HepG2 (cell line): ENCODE measurements around the gene POLL. TPM values are rescaled to one million over a fixed set of nuclear protein-coding genes. Genes with fewer than 3 reads are reported as not detected.

ENCODE experiments used
- ATAC-seq: fragments of 200-7000 bp; cut with Tn5 transposase; 3 replicates; pipeline ENCODE4 v1.9.1; 2020; ENCODE audit warnings: mild to moderate bottlenecking, moderate library complexity
- BruUV-seq: library from RNA; stranded (reverse); fragments of 400-500 nt; replicated peaks from 2 replicates; lab custom pipeline; 2021; lab: Mats Ljungman, UMichigan
- CTCF ChIA-PET: fragments of 300-600 bp; formaldehyde crosslinking; extraction: SDS; loops from one replicate; lab custom pipeline; 2021; ENCODE audit warnings: low total read pairs, inconsistent platforms, low intra/inter-chr PET ratio; lab: Yijun Ruan, JAX
- POLR2A ChIA-PET: fragments of 350-600 bp; sonication (Branson Sonifier 250); formaldehyde crosslinking; loops from one replicate; lab custom pipeline; 2020; ENCODE audit warnings: antibody characterized with exemption, inconsistent platforms; lab: Yijun Ruan, JAX
- DNase-seq: peaks from one replicate; pipeline ENCODE4 v3.0.0-alpha.2; 2015; ENCODE audit warnings: low spot score
- FAIRE-seq: peaks from 3 replicates; lab custom pipeline; 2011; peaks lifted over from hg19 to GRCh38; lab: Jason Lieb, UNC
- H2AFZ ChIP-seq: one replicate; pipeline ENCODE4 v1.6.1; 2011; ENCODE audit warnings: low read length, inconsistent platforms
- H3K27ac ChIP-seq: fragments of 300-600 bp; 3 replicates; pipeline ENCODE4 v1.8.0; 2011; ENCODE audit warnings: mixed run types, mild to moderate bottlenecking, mixed read lengths, low read length, inconsistent platforms; ENCODE audit not compliant: insufficient read depth; ENCODE audit errors: extremely low read length
- H3K27me3 ChIP-seq, 2 experiments: fragments of 200-600 bp in 1 of 2; 2 replicates in 1 of 2; 3 replicates in 1 of 2; pipeline versions ENCODE4 v1.6.0 to v1.8.0; 2011; ENCODE audit warnings: low read length in 2 of 2, mild to moderate bottlenecking in 2 of 2, moderate library complexity in 2 of 2, inconsistent platforms in 1 of 2; ENCODE audit not compliant: insufficient read depth in 2 of 2, control insufficient read depth in 1 of 2
- H3K36me3 ChIP-seq, 2 experiments: fragments of 200-600 bp in 1 of 2; replicated peaks in 1 of 2; 2 replicates in 1 of 2; 3 replicates in 1 of 2; pipeline versions ENCODE4 v1.5.1 to v1.8.0; 2011; ENCODE audit warnings: low read length in 2 of 2, inconsistent platforms in 1 of 2; ENCODE audit not compliant: insufficient read depth in 2 of 2, control insufficient read depth in 1 of 2
- H3K4me1 ChIP-seq: 2 replicates; pipeline ENCODE4 v1.5.1; 2012; ENCODE audit warnings: low read length, inconsistent platforms; ENCODE audit not compliant: insufficient read depth
- H3K4me2 ChIP-seq: 2 replicates; pipeline ENCODE4 v1.6.0; 2011; ENCODE audit warnings: low read depth, low read length, inconsistent platforms
- H3K4me3 ChIP-seq, 3 experiments: fragments of 200-600 bp in 1 of 3; sonication (generic), shearing (Covaris generic) in 1 of 3; replicated peaks in 1 of 3; 2 replicates each; pipeline ENCODE4 v1.5.1; 2011 to 2016; ENCODE audit warnings: low read length in 3 of 3, inconsistent platforms in 2 of 3, low read depth in 2 of 3, mild to moderate bottlenecking in 2 of 3, control low read depth in 1 of 3, mixed read lengths in 1 of 3; ENCODE audit not compliant: insufficient read depth in 1 of 3
- H3K79me2 ChIP-seq: one replicate; pipeline ENCODE4 v1.6.1; 2011; ENCODE audit warnings: low read length, inconsistent platforms; ENCODE audit not compliant: insufficient read depth
- H3K9ac ChIP-seq: 2 replicates; pipeline ENCODE4 v1.6.0; 2011; ENCODE audit warnings: mild to moderate bottlenecking, low read depth, low read length, inconsistent platforms; ENCODE audit not compliant: insufficient read depth
- H3K9me3 ChIP-seq: 2 replicates; pipeline ENCODE4 v1.5.1; 2012; ENCODE audit warnings: mild to moderate bottlenecking, low read length
- H4K20me1 ChIP-seq: 2 replicates; pipeline ENCODE4 v1.6.0; 2011; ENCODE audit warnings: inconsistent platforms, mild to moderate bottlenecking, low read length, moderate library complexity; ENCODE audit not compliant: insufficient read depth
- CBX1 ChIP-seq: IDR thresholded peaks from one replicate; pipeline ENCODE4 v1.6.1; 2016; ENCODE audit warnings: antibody characterized with exemption, low read depth
- ELF1 ChIP-seq: sonication (generic); formaldehyde crosslinking; IDR thresholded peaks from 2 replicates; pipeline ENCODE4 v1.4.0; 2020; ENCODE audit warnings: missing genetic modification reagents
- FOXA1 ChIP-seq, 2 experiments: fragments of 450-650 bp in 1 of 2; sonication (generic) in 1 of 2; formaldehyde crosslinking in 1 of 2; IDR thresholded peaks; 2 replicates each; pipeline versions ENCODE4 v1.4.0 to v1.6.1; 2016 to 2020; ENCODE audit warnings: missing genetic modification reagents in 1 of 2
- HMGXB4 ChIP-seq, 2 experiments: sonication (generic) in 1 of 2; formaldehyde crosslinking in 1 of 2; IDR thresholded peaks; 2 replicates each; pipeline versions ENCODE4 v1.4.0 to v1.6.1; 2018 to 2020; ENCODE audit warnings: missing genetic modification reagents in 2 of 2, borderline replicate concordance in 1 of 2, low read depth in 1 of 2, mild to moderate bottlenecking in 1 of 2, missing biosample characterization in 1 of 2
- HOMEZ ChIP-seq: IDR thresholded peaks from 2 replicates; pipeline ENCODE4 v1.6.1; 2016; ENCODE audit warnings: low read depth
- NFE2 ChIP-seq: sonication (generic); formaldehyde crosslinking; IDR thresholded peaks from 2 replicates; pipeline ENCODE4 v1.4.0; 2020; ENCODE audit warnings: missing genetic modification reagents
- POLR2G ChIP-seq: fragments of 200-400 bp; formaldehyde crosslinking; IDR thresholded peaks from 2 replicates; pipeline ENCODE4 v1.6.1; 2018; ENCODE audit warnings: mild to moderate bottlenecking, low read depth, low read length, moderate library complexity
- RFX5 ChIP-seq: IDR thresholded peaks from 2 replicates; pipeline ENCODE4 v1.6.1; 2011; ENCODE audit warnings: low read depth, low read length, improper control_type of control experiment
- RNF2 ChIP-seq: fragments of 450-650 bp; conservative IDR thresholded peaks from 2 replicates; pipeline ENCODE4 v1.6.1; 2016; ENCODE audit warnings: low read depth
- SP1 ChIP-seq, 2 experiments: fragments of 450-650 bp in 1 of 2; sonication (generic) in 1 of 2; formaldehyde crosslinking in 1 of 2; IDR thresholded peaks; 2 replicates each; pipeline versions ENCODE4 v1.4.0 to v1.6.1; 2016 to 2020; ENCODE audit warnings: missing genetic modification reagents in 1 of 2
- SRSF9 ChIP-seq: fragments of 200-400 bp; formaldehyde crosslinking; IDR thresholded peaks from 2 replicates; pipeline ENCODE4 v1.6.1; 2018; ENCODE audit warnings: borderline replicate concordance, mild to moderate bottlenecking, low read depth, low read length; ENCODE audit not compliant: insufficient read depth, poor library complexity, severe bottlenecking
- ZFP82 ChIP-seq: sonication (generic); formaldehyde crosslinking; IDR thresholded peaks from 2 replicates; pipeline ENCODE4 v1.5.1; 2020; ENCODE audit warnings: mild to moderate bottlenecking, missing genetic modification reagents, borderline replicate concordance
- ZKSCAN1 ChIP-seq: fragments of 150-350 bp; IDR thresholded peaks from 2 replicates; pipeline ENCODE4 v1.6.1; 2014; ENCODE audit warnings: low read length
- ZNF446 ChIP-seq: sonication (generic); formaldehyde crosslinking; IDR thresholded peaks from 2 replicates; pipeline ENCODE4 v1.5.0; 2020; ENCODE audit warnings: mild to moderate bottlenecking, missing genetic modification reagents
- ZNF605 ChIP-seq: sonication (generic); formaldehyde crosslinking; IDR thresholded peaks from 2 replicates; pipeline ENCODE4 v1.8.0; 2022; ENCODE audit warnings: mild to moderate bottlenecking, missing genetic modification reagents
- WGBS: methylation state at CpG from one replicate; pipeline ENCODE4 v1.1.6; 2017; ENCODE audit warnings: low lambda C conversion rate; 5-methylcytosine and 5-hydroxymethylcytosine counted together
- in situ Hi-C: cut with HindIII; loops from 2 replicates; pipeline ENCODE4 v1.10.0; 2017; ENCODE audit warnings: low pct_unique_long_range_greater_than_20kb; ENCODE audit not compliant: extremely low pct_ligation_motif_present
- intact Hi-C: fragments of 100-400 bp; cut with micrococcal nuclease; formaldehyde crosslinking; loops from one replicate; pipeline ENCODE4 v1.10.0; 2022; ENCODE audit not compliant: unreplicated experiment
- polyA plus RNA-seq, 8 experiments: library from polyadenylated mRNA; depleted of rRNA in 3 of 8; stranded (reverse) in 7 of 8; unstranded in 1 of 8; fragments of >200 nt; fragmentation: Illumina TruSeq in 4 of 8; extraction: Trizol in 4 of 8; gene quantifications; 2 replicates each; pipeline versions ENCODE4 v1.2.1 to v1.2.3, GENCODE V29; 2011 to 2016; ENCODE audit warnings: low read depth in 4 of 8, missing spikeins in 1 of 8, mixed read lengths in 1 of 8; ENCODE audit not compliant: insufficient read depth in 1 of 8
- total RNA-seq, 5 experiments: library from RNA; depleted of rRNA; stranded (reverse); fragments of >200 nt; fragmentation: Illumina TruSeq; extraction: Trizol; gene quantifications; 2 replicates each; pipeline ENCODE4 v1.2.3, GENCODE V29; 2016; ENCODE audit warnings: low read depth in 1 of 5

Gene POLL
- total and polyA plus RNA-seq, 2 of the 13 experiments (the other 11 are each of a cell fraction or from before 2014, with no cell fraction given), result 13.8 to 19.1 TPM

- intact Hi-C loops, result no loop called here
- no peak overlapping the region for H3K9ac ChIP-seq
- POLR2A ChIA-PET, result no interaction called here
- no peaks in the 10 kb centered on the region for H3K79me2 ChIP-seq
- TF ChIP-seq ZNF446 (CRISPR knock-in tag) (no peak), ZFP82 (CRISPR knock-in tag) (no peak), FOXA1 (IDR thresholded peaks at IDR 0.05) (no peak), FOXA1 (CRISPR knock-in tag; IDR thresholded peaks at IDR 0.05) (no peak), NFE2 (CRISPR knock-in tag) (no peak), HMGXB4 (CRISPR knock-in tag; IDR thresholded peaks at IDR 0.05; ENCODE audit: borderline replicate concordance in 1 of 2, low read depth in 1 of 2) (no peak), SRSF9 (no peak), HOMEZ (CRISPR knock-in tag) (no peak), SP1 (IDR thresholded peaks at IDR 0.05) (no peak), SP1 (CRISPR knock-in tag; IDR thresholded peaks at IDR 0.05) (no peak), RFX5 (no peak), CBX1 (no peak), ZKSCAN1 (no peak), POLR2G (no peak), ZNF605 (no peak), RNF2 (no peak), ELF1 (CRISPR knock-in tag) (no peak)
- H2AFZ ChIP-seq, result no peak overlapping the region
- peaks cover 1 to 19% of the 10 kb centered on the region in 2 experiments; a peak in 3 of 5 replicates for H3K36me3 ChIP-seq
- no peak overlapping the region for H3K4me3 ChIP-seq
- no peaks in the 10 kb centered on the region for H3K4me1 ChIP-seq
- H3K27me3 ChIP-seq, result no peaks in the 10 kb centered on the region
- ATAC-seq, result no peak
- BruUV-seq, result no TSS peak
- no peak for DNase-seq
- FAIRE-seq, result no peak
- CTCF ChIA-PET, result no interaction called here
- H3K9me3 ChIP-seq, result no peaks in the 10 kb centered on the region
- H4K20me1 ChIP-seq, result no peaks in the 10 kb centered on the region
- in situ Hi-C loops, result no loop called here
- no peak overlapping the region for H3K4me2 ChIP-seq
- H3K27ac ChIP-seq, result no peak overlapping the region
- WGBS, result 92% methylated on average over 4 of the region's 4 CpGs
Measured at GRCh38 chr10:101529725-101530553, 58.1 kb downstream of the POLL start.
